KBM-7 (cell line): ENCODE results near the gene HLA-DMA.
"Not testable (repeated sequence)": the region's sequence is repeated elsewhere in the genome, so short reads cannot be mapped to it uniquely, and the experiment has no call there.

ENCODE experiments used
- DNase-seq: peaks from one replicate; pipeline ENCODE4 v3.0.0-alpha.2; 2015
- in situ Hi-C: fragments of 300-500 bp; cut with MboI; formaldehyde crosslinking; loops from 2 replicates; pipeline ENCODE4 v1.14.3; 2020; ENCODE audit warnings: low sequenced_read_pairs, low pct_unique_long_range_greater_than_20kb, mixed read lengths

HLA-DMA gene

GRCh38 chr6:32962213-32962826, 9.4 kb upstream of the HLA-DMA start:
- no peak for DNase-seq
- in situ Hi-C loops: no loop called here

GRCh38 chr6:32960563-32960962, 7.7 kb upstream of the HLA-DMA start:
- in situ Hi-C loops: no loop called here
- DNase-seq: no peak

GRCh38 chr6:32956176-32956575, 3.3 kb upstream of the HLA-DMA start:
- DNase-seq: no peak
- in situ Hi-C loops: no loop called here

- in situ Hi-C loops: no loop called here
- peak; percentile 56 for DNase-seq
These were observed 2.3 kb upstream of the HLA-DMA start for GRCh38 chr6:32954986-32955802.

GRCh38 chr6:32954267-32954666, 1.4 kb upstream of the HLA-DMA start:
- no peak for DNase-seq
- in situ Hi-C loops: no loop called here

GRCh38 chr6:32953775-32954174, 878 bp upstream of the HLA-DMA start:
- no peak for DNase-seq
- in situ Hi-C loops: no loop called here

GRCh38 chr6:32950449-32950848, 2.4 kb downstream of the HLA-DMA start:
- DNase-seq: no peak
- in situ Hi-C loops: no loop called here

- in situ Hi-C loops: no loop called here
- no peak for DNase-seq
These were observed 2.9 kb downstream of the HLA-DMA start for GRCh38 chr6:32950010-32950409.

- in situ Hi-C loops: no loop called here
These were observed 3.8 kb downstream of the HLA-DMA start for GRCh38 chr6:32949113-32949512.

GRCh38 chr6:32947552-32948465, 5.1 kb downstream of the HLA-DMA start:
- in situ Hi-C loops: no loop called here
- DNase-seq: peak; percentile 67

More at GRCh38 chr6:32949113-32949512, 3.8 kb downstream of the HLA-DMA start:
- DNase-seq: no peak

GRCh38 chr6:32946893-32947292, 6.0 kb downstream of the HLA-DMA start:
- DNase-seq: no peak
- in situ Hi-C loops: no loop called here

- DNase-seq: no peak
- in situ Hi-C loops: no loop called here
These were observed 6.9 kb downstream of the HLA-DMA start for GRCh38 chr6:32945953-32946352.

- in situ Hi-C loops: no loop called here
- peak; percentile 82 for DNase-seq
These were observed 7.7 kb downstream of the HLA-DMA start for GRCh38 chr6:32945108-32945760.

GRCh38 chr6:32943864-32944649, 8.8 kb downstream of the HLA-DMA start:
- in situ Hi-C loops: no loop called here

GRCh38 chr6:32942555-32943123, 10.3 kb downstream of the HLA-DMA start:
- in situ Hi-C loops, DNase-seq: not testable (repeated sequence)

More at GRCh38 chr6:32943864-32944649, 8.8 kb downstream of the HLA-DMA start:
- peak; percentile 75 for DNase-seq

- in situ Hi-C loops: no loop called here
- DNase-seq: peak; percentile 79
These were observed 11.6 kb downstream of the HLA-DMA start for GRCh38 chr6:32941214-32941768.

GRCh38 chr6:32940656-32941213, 12.2 kb downstream of the HLA-DMA start, which contains the start of gene HLA-DMB:
TSS of gene HLA-DMB (minus strand) at chr6:32941028. CDS start at chr6:32940807, 221 bp downstream.
- in situ Hi-C loops: no loop called here
- peak; percentile 63 for DNase-seq
